Measurements from ENCODE around the gene NDUFB5.

- TF ChIP-seq EZH2phosphoT487 (IDR thresholded peaks at IDR 0.05; ENCODE audit: insufficient read depth, low read depth) (no peak), EZH2 (IDR thresholded peaks at IDR 0.05; ENCODE audit: insufficient read depth, poor library complexity, severe bottlenecking) (no peak)
Measured at GRCh38 chr3:179666436-179667035, 61.9 kb downstream of the NDUFB5 start.

All from GM23248 (cell line).